Body of pancreas (tissue), 4 donors: ENCODE data around the gene TTC23L.

Experiments used
- CTCF ChIP-seq, 7 experiments: fragments of 450-650 bp in 4 of 7; fragments of 200-600 bp in 3 of 7; sonication (generic) in 3 of 7; IDR thresholded peaks; one replicate each; pipeline ENCODE4 v1.5.1; 2016 to 2019; ENCODE audit warnings: antibody characterized with exemption in 7 of 7
- POLR2A ChIP-seq, 3 donors: fragments of 450-650 bp; IDR thresholded peaks; one replicate each; pipeline ENCODE4 v1.6.1; 2016; ENCODE audit warnings: antibody characterized with exemption in 3 of 3, mild to moderate bottlenecking in 2 of 3

- TF ChIP-seq CTCF (IDR thresholded peaks at IDR 0.05) (no peak), POLR2A (IDR thresholded peaks at IDR 0.05) (no peak)
These were observed 34.1 kb upstream of the TTC23L start for GRCh38 chr5:34804913-34805312.
